CD14-positive monocyte (primary cell): Measurements from ENCODE around the gene FERMT2. TPM values are rescaled to one million over a fixed set of nuclear protein-coding genes. Genes with fewer than 3 reads are reported as not detected.
A peak's percentile ranks its signal among the peaks of the same experiment; 100 is the strongest.

ENCODE experiments used
- DNase-seq, 3 donors: peaks; one replicate each; pipeline ENCODE4 v3.0.0-alpha.2; 2011 to 2022
- H2AFZ ChIP-seq: 2 replicates; pipeline ENCODE4 v1.6.0; 2012; ENCODE audit warnings: mild to moderate bottlenecking, low read depth, low read length, inconsistent platforms; ENCODE audit not compliant: insufficient read depth, poor library complexity, severe bottlenecking
- H3K27ac ChIP-seq, 2 donors: 1 replicate in 1 of 2; 2 replicates in 1 of 2; pipeline ENCODE4 v1.5.1; 2012 to 2013; ENCODE audit warnings: low read length in 2 of 2, control low read depth in 1 of 2, inconsistent platforms in 1 of 2, low read depth in 1 of 2, mild to moderate bottlenecking in 1 of 2
- H3K27me3 ChIP-seq, 2 donors: one replicate each; pipeline versions ENCODE4 v1.6.0 to v1.6.1; 2011 to 2013; ENCODE audit warnings: low read length in 2 of 2; ENCODE audit not compliant: control insufficient read depth in 2 of 2, insufficient read depth in 2 of 2
- H3K36me3 ChIP-seq, 2 donors: replicated peaks in 1 of 2; 1 replicate in 1 of 2; 2 replicates in 1 of 2; pipeline versions ENCODE4 v1.5.1 to v1.6.1; 2012 to 2013; ENCODE audit warnings: low read length in 2 of 2, control low read depth in 1 of 2, inconsistent platforms in 1 of 2, mild to moderate bottlenecking in 1 of 2; ENCODE audit not compliant: insufficient read depth in 2 of 2, control insufficient read depth in 1 of 2
- H3K4me1 ChIP-seq, 2 donors: 1 replicate in 1 of 2; 2 replicates in 1 of 2; pipeline versions ENCODE4 v1.5.1 to v1.6.1; 2012 to 2013; ENCODE audit warnings: low read length in 2 of 2, control low read depth in 1 of 2, inconsistent platforms in 1 of 2, mild to moderate bottlenecking in 1 of 2, moderate library complexity in 1 of 2; ENCODE audit not compliant: insufficient read depth in 2 of 2, control insufficient read depth in 1 of 2
- H3K4me2 ChIP-seq: replicated peaks from 2 replicates; pipeline ENCODE3; 2012; ENCODE audit warnings: low read length, moderate library complexity, mild to moderate bottlenecking; ENCODE audit not compliant: poor library complexity, severe bottlenecking; ENCODE audit errors: extremely low read depth
- H3K4me3 ChIP-seq, 3 experiments: fragments of 200-600 bp in 1 of 3; sonication (generic) in 1 of 3; replicated peaks in 1 of 3; 1 replicate in 2 of 3; 2 replicates in 1 of 3; pipeline ENCODE4 v1.5.1; 2011 to 2013; ENCODE audit warnings: low read length in 3 of 3, mild to moderate bottlenecking in 3 of 3, control low read depth in 2 of 3, low read depth in 2 of 3, inconsistent platforms in 1 of 3, moderate library complexity in 1 of 3
- H3K79me2 ChIP-seq: 2 replicates; pipeline ENCODE4 v1.6.0; 2012; ENCODE audit warnings: mild to moderate bottlenecking, control low read depth, inconsistent platforms, low read length, moderate library complexity; ENCODE audit not compliant: insufficient read depth
- H3K9ac ChIP-seq: 2 replicates; pipeline ENCODE4 v1.6.0; 2017; ENCODE audit warnings: low read length, mild to moderate bottlenecking; ENCODE audit not compliant: insufficient read depth, poor library complexity, severe bottlenecking
- H3K9me3 ChIP-seq, 2 donors: replicated peaks in 1 of 2; 1 replicate in 1 of 2; 2 replicates in 1 of 2; pipeline versions ENCODE4 v1.5.1 to v1.6.1; 2012 to 2013; ENCODE audit warnings: low read length in 2 of 2, control low read depth in 1 of 2; ENCODE audit not compliant: control insufficient read depth in 1 of 2, insufficient read depth in 1 of 2
- H4K20me1 ChIP-seq: 2 replicates; pipeline ENCODE4 v1.6.0; 2012; ENCODE audit warnings: mild to moderate bottlenecking, low read length, control low read depth, moderate library complexity; ENCODE audit not compliant: insufficient read depth
- H3K27ac Mint-ChIP-seq, 7 donors: one replicate each; pipeline ENCODE4 v1.8.0; 2020; ENCODE audit warnings: mild to moderate bottlenecking in 7 of 7, mixed read lengths in 7 of 7, moderate library complexity in 6 of 7, inconsistent platforms in 2 of 7
- H3K27me3 Mint-ChIP-seq, 3 donors: one replicate each; pipeline ENCODE4 v1.8.0; 2021 to 2022; ENCODE audit warnings: low read depth in 3 of 3, mild to moderate bottlenecking in 3 of 3, mixed read lengths in 3 of 3, moderate library complexity in 3 of 3, inconsistent platforms in 1 of 3
- H3K36me3 Mint-ChIP-seq, 2 donors: one replicate each; pipeline ENCODE4 v1.8.0; 2020; ENCODE audit warnings: mixed read lengths in 2 of 2, inconsistent platforms in 1 of 2, mild to moderate bottlenecking in 1 of 2
- H3K4me1 Mint-ChIP-seq: one replicate; pipeline ENCODE4 v1.8.0; 2020; ENCODE audit warnings: mild to moderate bottlenecking, mixed read lengths
- H3K4me3 Mint-ChIP-seq, 2 donors: one replicate each; pipeline ENCODE4 v1.8.0; 2020; ENCODE audit warnings: mild to moderate bottlenecking in 2 of 2, mixed read lengths in 2 of 2, moderate library complexity in 1 of 2
- H3K9me3 Mint-ChIP-seq, 7 donors: one replicate each; pipeline ENCODE4 v1.8.0; 2020 to 2022; ENCODE audit warnings: mixed read lengths in 7 of 7, mild to moderate bottlenecking in 6 of 7, moderate library complexity in 6 of 7, inconsistent platforms in 2 of 7
- CTCF ChIP-seq: fragments of 200-600 bp; IDR thresholded peaks from one replicate; pipeline ENCODE4 v1.8.0; 2022; ENCODE audit warnings: antibody characterized with exemption, mild to moderate bottlenecking
- WGBS: methylation state at CpG from one replicate; pipeline ENCODE4 v1.1.5; 2013; ENCODE audit warnings: missing lambda C conversion rate; ENCODE audit not compliant: insufficient coverage; 5-methylcytosine and 5-hydroxymethylcytosine counted together
- intact Hi-C, 2 donors: fragments of 100-400 bp; cut with micrococcal nuclease; formaldehyde crosslinking; loops; one replicate each; pipeline versions ENCODE4 v1.15.0 to v1.15.1; 2023
- polyA plus RNA-seq, 3 donors: library from polyadenylated mRNA; depleted of rRNA in 1 of 3; unstranded in 2 of 3; stranded (reverse) in 1 of 3; fragments of 300-500 nt in 2 of 3; fragments of >200 nt in 1 of 3; fragmentation: Illumina TruSeq in 2 of 3; gene quantifications; 1 replicate in 2 of 3; 2 replicates in 1 of 3; pipeline ENCODE4 v1.2.3, GENCODE V29; 2012 to 2021

Gene FERMT2
- polyA plus RNA-seq, 3 donors, result not detected

GRCh38 chr14:52891800-52892199 is 59.0 kb downstream of the FERMT2 start:
- no peaks in the 10 kb centered on the region for H3K4me1 ChIP-seq
- peaks cover 0 to 1% (median 0%) of the 10 kb centered on the region in 7 donors for H3K9me3 Mint-ChIP-seq
- no peak overlapping the region for H3K4me3 Mint-ChIP-seq
- H3K36me3 ChIP-seq, result no peaks in the 10 kb centered on the region
- H3K27me3 ChIP-seq, result no peaks in the 10 kb centered on the region
- DNase-seq, result no peak
- H2AFZ ChIP-seq, result no peak overlapping the region
- H3K4me1 Mint-ChIP-seq, result no peaks in the 10 kb centered on the region
- H3K9ac ChIP-seq, result no peak overlapping the region
- no peaks in the 10 kb centered on the region for H4K20me1 ChIP-seq
- H3K27ac ChIP-seq, result no peak overlapping the region
- no peaks in the 10 kb centered on the region for H3K36me3 Mint-ChIP-seq
- no peak overlapping the region for H3K4me3 ChIP-seq
- H3K27ac Mint-ChIP-seq, result no peak overlapping the region
- H3K79me2 ChIP-seq, result no peaks in the 10 kb centered on the region
- no CpG with 5 or more reads among the region's 3 CpGs for WGBS
- TF ChIP-seq CTCF, result no peak
- no peaks in the 10 kb centered on the region for H3K9me3 ChIP-seq
- no peak overlapping the region for H3K4me2 ChIP-seq
- peaks cover 2 to 4% (median 3%) of the 10 kb centered on the region in 3 donors for H3K27me3 Mint-ChIP-seq
- intact Hi-C loops, result no loop called here

- no peak overlapping the region for H3K27ac Mint-ChIP-seq
- H3K4me1 Mint-ChIP-seq, result no peaks in the 10 kb centered on the region
- no peaks in the 10 kb centered on the region for H3K4me1 ChIP-seq
- H3K9ac ChIP-seq, result no peak overlapping the region
- no peaks in the 10 kb centered on the region for H3K36me3 ChIP-seq
- no peak overlapping the region for H3K4me2 ChIP-seq
- H3K27me3 ChIP-seq, result no peaks in the 10 kb centered on the region
- WGBS, result 100% methylated on average over 1 of the region's 6 CpGs
- H3K36me3 Mint-ChIP-seq, result no peaks in the 10 kb centered on the region
- H3K9me3 Mint-ChIP-seq, result peaks cover 0 to 1% (median 0%) of the 10 kb centered on the region in 7 donors
- no peak for DNase-seq
- no peak overlapping the region for H3K4me3 ChIP-seq
- no peaks in the 10 kb centered on the region for H4K20me1 ChIP-seq
- peak overlapping the region; percentile 29 for H2AFZ ChIP-seq
- no peak overlapping the region for H3K27ac ChIP-seq
- intact Hi-C loops, result no loop called here
- no peak overlapping the region for H3K4me3 Mint-ChIP-seq
- H3K9me3 ChIP-seq, result no peaks in the 10 kb centered on the region
- no peaks in the 10 kb centered on the region for H3K79me2 ChIP-seq
- H3K27me3 Mint-ChIP-seq, result peaks cover 1 to 4% (median 2%) of the 10 kb centered on the region in 3 donors
- no peak for TF ChIP-seq CTCF
These were observed 61.7 kb downstream of the FERMT2 start for GRCh38 chr14:52888839-52889838.
